NCI-H146 (cell line): ENCODE measurements around the gene FBXO10.

Experiments
- DNase-seq: peaks from one replicate; lab custom pipeline; 2025; lab: John Stamatoyannopoulos, UW

FBXO10 gene

DNA sequence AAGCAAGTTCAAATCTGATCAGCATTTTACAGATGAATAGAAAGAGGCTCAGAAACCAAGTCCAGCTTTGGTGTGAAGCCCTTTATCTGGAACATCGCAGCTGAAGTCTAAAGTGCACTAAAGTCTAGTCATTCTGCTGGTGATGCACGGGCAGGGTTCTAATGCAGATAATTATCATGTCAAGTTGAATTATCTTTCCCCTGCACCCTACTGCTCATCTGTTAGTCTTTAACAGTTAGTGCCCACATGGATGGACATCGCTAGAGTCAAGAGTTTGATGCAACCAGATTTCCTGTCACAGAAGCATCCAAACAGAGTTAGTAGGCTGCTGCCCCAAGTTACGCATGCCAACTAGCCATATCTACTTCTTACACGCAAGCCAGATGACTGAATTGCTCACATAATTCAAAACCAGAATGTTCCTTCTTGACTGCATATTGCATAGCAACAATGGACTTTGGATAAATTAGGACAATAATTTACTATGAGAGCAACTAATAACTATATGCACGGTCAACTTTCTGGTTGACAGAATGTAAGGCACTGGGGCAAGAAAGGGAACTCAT, 17.8 kb upstream of the FBXO10 start:
- peak; percentile 13 for DNase-seq

- peak; percentile 95 for DNase-seq
These were observed 16.1 kb upstream of the FBXO10 start, which contains the start of gene TOMM5 for GRCh38 chr9:37592108-37592951. TSS of gene TOMM5 (minus strand) at chr9:37592597. CDS start at chr9:37592532, 65 bp downstream.

DNA sequence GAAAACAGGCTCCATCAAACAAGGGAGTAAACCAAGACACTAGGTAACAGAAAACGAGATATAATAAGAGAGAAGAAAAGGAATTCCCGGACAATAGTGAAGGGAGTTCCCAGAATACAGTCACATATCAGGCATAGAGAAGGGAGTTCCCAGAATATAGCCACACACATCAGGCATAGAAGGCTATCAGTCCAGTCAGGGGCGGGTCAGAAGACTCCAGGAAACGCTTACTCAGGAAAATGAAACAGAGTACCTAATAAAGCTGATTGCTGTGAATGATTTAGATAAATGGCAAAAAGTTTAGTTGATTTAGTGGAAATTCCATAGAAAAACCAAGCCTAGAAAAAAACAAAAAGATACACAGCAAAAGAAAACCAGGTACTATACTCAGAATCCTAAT, 11.3 kb upstream of the FBXO10 start:
- DNase-seq, result no peak

- DNase-seq, result no peak
These were observed 7.4 kb upstream of the FBXO10 start for GRCh38 chr9:37583522-37584121.

DNA sequence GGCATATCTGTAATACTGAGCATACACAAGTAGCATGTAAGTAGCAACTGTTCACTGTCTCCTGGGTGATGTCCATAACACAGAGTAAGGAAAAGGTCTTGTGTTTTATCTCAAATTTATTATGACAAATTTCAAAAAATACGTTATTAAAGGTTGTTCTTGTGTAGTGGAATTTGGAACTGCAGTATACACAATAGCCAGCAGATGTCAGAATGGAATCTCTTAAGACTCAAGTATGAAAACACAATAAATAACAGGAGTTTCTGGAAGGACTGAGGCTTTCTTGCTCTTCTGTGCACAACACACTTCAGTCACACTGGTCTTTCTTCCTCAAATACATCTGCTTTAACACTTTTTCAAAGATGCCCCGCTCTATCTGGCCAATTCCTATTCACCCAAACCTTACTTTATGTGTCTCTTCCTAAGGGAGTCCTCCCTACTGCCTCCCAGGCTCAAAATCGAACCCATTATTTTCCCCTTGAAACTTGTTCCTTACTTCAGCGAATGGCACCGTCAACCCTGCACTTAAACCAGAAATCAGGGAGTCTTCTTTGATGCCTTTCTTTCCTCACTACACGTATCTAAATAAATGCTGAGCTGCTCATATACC, 6.5 kb upstream of the FBXO10 start:
- peak; percentile 42 for DNase-seq

GRCh38 chr9:37575511-37575914, 667 bp downstream of the FBXO10 start:
- DNase-seq, result no peak

DNA sequence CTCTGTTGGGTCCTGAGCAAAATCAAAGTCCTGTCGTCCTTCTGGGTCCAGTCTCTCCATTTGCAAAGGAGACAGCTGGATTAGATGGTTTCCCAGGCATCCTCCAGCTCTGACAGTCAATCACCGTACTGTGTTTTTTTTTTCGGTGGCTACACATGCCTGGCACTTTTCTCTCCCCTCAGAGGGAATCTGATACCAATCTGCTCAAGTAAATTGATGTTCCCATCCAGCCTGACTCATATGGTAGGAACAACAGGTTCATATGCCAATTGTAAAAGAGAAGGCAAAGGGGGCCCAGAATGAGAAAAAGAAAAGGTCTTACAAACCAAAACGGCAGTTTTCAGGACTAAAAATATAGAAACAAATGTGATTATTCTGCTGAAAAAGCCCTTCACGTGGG, 1.2 kb downstream of the FBXO10 start:
- no peak for DNase-seq

DNA sequence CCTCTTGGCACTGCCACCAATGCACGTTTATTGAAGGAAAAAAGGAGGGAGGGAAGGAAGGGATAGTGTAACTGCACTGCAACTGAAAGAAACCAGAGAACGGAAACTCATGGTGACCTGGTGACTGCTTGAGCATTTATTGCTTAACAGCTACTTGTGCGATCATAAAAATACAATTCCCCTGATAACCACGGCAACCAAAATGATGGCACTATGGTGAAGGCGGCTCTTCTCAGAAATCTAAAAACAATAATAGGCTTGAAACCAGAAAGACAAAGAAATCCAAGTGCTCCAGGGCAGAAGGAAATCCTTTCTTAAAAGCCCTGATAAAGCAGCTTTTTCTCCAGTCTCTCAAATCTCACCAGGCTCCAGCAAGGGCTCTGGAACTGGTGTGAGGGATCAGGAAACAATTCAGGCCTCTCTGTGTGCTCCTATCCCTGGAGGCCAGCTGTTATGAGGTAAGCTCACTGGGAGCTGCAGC, 1.9 kb downstream of the FBXO10 start:
- DNase-seq, result no peak

DNA sequence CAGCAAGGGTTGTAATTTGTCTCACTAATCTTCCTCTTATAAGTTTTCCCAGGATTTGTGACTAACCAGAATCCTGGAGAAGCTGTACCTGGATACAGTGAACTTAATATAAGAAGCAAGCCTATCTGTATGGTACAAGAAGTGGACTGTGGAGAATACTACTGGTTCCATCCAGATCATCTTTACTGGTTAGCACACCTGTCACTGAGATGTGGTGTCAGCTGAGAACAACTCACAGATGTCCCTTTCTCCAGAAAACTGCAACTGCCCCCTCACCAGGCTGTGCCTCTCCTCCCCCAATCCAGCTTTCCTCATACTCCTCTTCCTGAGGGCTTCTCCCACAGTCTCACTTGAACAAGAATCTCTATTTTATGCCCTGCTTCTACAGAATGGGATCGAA, 4.9 kb downstream of the FBXO10 start:
- DNase-seq, result no peak

DNA sequence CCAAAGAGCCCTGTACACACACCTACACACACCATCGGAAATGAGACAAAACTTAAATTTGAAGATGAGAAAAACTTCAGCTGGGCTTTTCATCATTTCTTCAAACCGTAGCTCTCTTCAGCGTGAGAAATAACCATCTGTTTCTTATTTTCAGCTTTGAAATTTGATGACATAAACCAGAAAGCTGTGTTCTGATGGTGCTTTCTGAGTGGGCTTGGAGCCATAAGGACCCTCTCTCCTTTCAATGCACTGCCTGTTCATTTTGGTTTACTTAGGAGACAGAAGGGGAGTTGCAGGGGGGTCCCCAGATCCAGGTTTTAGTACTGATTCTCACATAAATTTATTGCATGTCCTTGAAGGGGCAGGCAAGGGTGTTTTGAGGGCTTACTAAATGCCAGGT, 9.5 kb downstream of the FBXO10 start:
- DNase-seq, result no peak

GRCh38 chr9:37565661-37566618, 10.2 kb downstream of the FBXO10 start:
- DNase-seq, result no peak

DNA sequence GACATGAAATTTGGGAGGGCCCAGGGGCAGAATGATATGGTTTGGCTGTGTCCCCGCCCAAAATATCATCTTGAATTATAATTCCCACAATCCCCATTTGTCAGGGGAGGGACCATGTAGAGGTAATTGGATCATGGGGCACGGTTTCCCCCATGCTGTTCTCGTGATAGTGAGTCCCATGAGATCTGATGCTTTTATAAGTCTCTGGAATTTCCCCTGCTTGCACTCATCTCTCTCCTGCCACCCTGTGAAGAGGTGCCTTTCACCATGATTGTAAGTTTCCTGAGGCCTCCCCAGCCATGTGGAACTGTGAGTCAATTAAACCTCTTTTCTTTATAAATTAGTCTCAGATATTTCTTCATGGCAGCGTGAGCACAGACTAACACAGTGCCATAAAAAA, 11.3 kb downstream of the FBXO10 start:
- DNase-seq, result no peak

GRCh38 chr9:37563806-37564513, 12.2 kb downstream of the FBXO10 start:
- no peak for DNase-seq

- no peak for DNase-seq
These were observed 13.4 kb downstream of the FBXO10 start for GRCh38 chr9:37562826-37563225.

DNA sequence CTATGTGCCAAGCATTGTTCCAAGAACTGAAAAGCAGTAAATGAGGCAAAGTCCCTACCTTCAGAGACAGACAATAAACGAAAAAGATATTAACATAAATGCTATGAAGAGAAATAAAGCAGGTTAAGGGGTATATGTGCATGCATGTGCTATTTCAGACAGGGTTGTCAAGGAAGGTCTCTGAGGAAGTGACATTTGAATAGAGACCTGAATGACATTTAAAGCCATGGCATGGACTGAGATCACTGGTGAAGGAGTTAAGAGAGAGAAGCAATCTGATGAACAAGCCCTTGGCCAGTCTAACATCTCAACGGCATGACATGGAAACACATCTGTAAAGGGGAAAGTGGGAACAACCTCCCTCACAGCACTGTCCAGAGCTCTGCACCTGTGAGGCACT, 14.5 kb downstream of the FBXO10 start:
- DNase-seq, result no peak

DNA sequence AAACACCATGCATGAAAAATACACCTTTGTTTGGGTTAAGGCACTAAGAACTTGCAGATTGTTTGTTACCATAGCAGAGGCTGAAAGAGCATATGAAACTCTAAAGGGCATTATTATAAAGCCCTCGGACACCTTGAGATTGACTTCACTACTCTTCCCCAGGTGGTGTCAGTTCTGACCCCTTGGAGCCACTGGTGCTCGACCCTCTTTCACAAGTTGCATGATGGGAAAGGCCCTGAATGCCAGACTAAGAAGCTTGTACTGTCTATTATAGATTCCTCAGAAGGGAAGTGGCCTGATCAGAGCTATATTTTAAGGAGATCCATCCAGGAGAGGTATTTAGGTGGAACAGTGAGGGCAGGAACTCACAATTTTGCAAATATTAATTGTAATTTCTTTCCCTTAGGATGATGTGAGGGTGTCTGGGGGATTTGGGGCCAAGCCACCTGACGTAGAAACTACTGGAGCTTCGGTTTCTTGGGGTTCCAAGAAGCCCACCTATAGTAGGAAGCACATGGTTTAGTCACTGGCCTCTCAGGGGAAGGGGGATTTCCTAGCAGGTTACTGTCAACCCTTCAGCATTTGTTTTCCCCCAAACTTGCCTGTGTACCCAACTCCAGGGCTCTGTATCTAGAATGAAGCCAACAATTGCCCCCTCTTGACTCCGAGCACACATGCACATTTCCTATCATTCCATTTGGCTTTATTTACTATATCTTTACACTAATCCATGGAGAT, 16.2 kb downstream of the FBXO10 start:
- no peak for DNase-seq

DNA sequence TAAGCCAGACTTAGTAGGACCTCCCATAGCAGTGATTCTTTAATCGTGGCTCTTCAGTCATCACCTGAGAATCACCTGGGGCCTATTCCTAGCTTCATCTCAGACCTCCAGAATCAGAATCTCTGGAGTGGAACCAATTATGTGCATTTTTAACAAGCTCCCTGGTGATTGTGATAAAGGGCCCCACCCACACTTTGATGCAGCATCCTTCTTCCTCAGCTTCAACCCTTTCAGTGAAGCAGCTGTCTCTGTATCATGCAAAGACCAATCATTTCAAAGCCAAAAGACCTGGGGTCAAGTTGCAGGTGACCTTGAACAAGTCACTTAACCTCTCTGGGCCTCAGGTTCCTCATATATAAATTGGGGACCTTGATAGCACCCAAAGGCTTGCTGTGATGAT, 17.1 kb downstream of the FBXO10 start:
- peak; percentile 59 for DNase-seq

DNA sequence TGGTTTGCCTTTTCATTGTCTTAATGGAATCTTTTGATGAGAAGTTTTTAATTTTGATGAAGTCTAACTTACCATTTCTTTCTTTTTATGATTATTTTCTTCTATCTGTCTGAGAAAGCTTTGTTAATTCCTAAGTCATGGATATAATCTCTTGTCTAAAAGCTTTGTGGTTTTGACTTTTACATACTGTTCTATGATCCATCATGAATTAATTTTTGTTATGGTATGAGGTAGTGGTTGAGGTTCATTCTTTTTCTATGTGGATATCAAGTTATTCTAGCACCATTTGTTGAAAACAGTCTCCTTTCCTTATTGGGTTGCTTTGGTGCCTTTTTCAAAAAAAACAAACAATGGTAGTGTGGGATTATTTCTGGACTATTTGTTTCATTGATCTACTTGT, 20.4 kb downstream of the FBXO10 start:
- no peak for DNase-seq

DNA sequence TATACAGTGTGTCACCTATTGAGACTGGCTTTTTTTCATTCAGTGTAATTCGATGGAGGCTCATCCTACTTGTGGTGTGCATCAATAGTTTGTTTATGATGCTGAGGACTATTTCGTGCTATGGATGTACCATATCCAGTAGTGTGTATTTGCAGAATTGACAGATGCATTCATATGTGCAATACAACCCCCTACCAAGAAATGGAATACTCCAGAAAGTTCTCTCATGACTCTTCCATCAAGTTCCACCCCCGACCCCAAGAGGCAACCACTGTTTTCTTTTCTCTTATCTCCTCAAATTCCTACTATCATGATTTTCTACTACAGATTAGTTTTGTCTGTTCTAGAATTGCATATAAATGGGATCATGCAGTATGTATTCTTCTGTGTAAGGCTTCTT, 21.9 kb downstream of the FBXO10 start:
- no peak for DNase-seq

DNA sequence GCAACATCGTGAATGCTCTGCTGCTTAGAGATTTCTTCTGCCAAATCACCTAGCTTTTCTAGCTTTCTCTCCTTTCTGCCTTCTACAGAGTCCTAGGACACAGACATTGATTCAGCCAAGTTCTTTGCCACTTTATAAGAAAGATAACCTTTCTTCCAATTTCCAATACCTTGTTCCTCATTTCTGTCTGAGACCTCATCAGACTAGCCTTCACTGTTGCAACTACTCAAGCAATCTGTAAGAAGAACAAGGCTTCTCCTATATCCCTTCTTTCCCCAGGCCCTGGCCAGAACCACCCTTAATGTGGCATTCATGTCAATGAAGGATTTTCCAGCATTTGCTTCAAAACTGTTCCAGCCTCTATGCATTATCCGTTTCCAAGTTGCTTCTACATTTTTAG, 24.3 kb downstream of the FBXO10 start:
- no peak for DNase-seq
